ENCODE results near the gene FADS2.

- TF ChIP-seq CTCF (conservative IDR thresholded peaks at IDR 0.05; ENCODE audit: low read depth, low read length) = no peak
- no peak for TF ChIP-seq EZH2 (IDR thresholded peaks at IDR 0.05; ENCODE audit: borderline replicate concordance, low read depth, low read length, poor library complexity, severe bottlenecking)
Measured at GRCh38 chr11:61829806-61830205, 1.7 kb downstream of the FADS2 start.

All from A673 (cell line).